GM04503 (cell line): ENCODE results near the gene PLEKHF1.
"Not testable (repeated sequence)": the region's sequence is repeated elsewhere in the genome, so short reads cannot be mapped to it uniquely, and the experiment has no call there.

Source experiments
- DNase-seq: peaks from one replicate; pipeline ENCODE4 v3.0.0-alpha.2; 2012; ENCODE audit warnings: low read depth

The PLEKHF1 gene

GRCh38 chr19:29702161-29702962, 37.1 kb downstream of the PLEKHF1 start:
- DNase-seq = no peak

GRCh38 chr19:29702963-29703320, 37.7 kb downstream of the PLEKHF1 start:
- DNase-seq = no peak

GRCh38 chr19:29704562-29705558, 39.6 kb downstream of the PLEKHF1 start:
- DNase-seq = no peak

GRCh38 chr19:29705706-29706105, 40.4 kb downstream of the PLEKHF1 start:
- DNase-seq = no peak

GRCh38 chr19:29706635-29707034, 41.4 kb downstream of the PLEKHF1 start:
- no peak for DNase-seq

GRCh38 chr19:29708554-29709439, 43.5 kb downstream of the PLEKHF1 start:
- no peak for DNase-seq

GRCh38 chr19:29709440-29709798, 44.2 kb downstream of the PLEKHF1 start:
- DNase-seq = not testable (repeated sequence)

GRCh38 chr19:29711584-29712132, 46.4 kb downstream of the PLEKHF1 start:
- DNase-seq = no peak

GRCh38 chr19:29712744-29713516, 47.7 kb downstream of the PLEKHF1 start:
- DNase-seq = no peak

- no peak for DNase-seq
These were observed 49.2 kb downstream of the PLEKHF1 start for GRCh38 chr19:29714371-29714952.

GRCh38 chr19:29714953-29715700, 49.9 kb downstream of the PLEKHF1 start, which contains the start of gene C19orf12:
Gene C19orf12 (minus strand): TSS chr19:29715261. CDS start chr19:29708413, 6,848 bp downstream.
- DNase-seq = no peak

GRCh38 chr19:29715701-29716581, 50.7 kb downstream of the PLEKHF1 start:
- DNase-seq = no peak

GRCh38 chr19:29717051-29717450, 51.8 kb downstream of the PLEKHF1 start:
- no peak for DNase-seq

GRCh38 chr19:29724102-29724641, 58.9 kb downstream of the PLEKHF1 start:
- DNase-seq = no peak

GRCh38 chr19:29724746-29725145, 59.5 kb downstream of the PLEKHF1 start:
- DNase-seq = no peak
